ENCODE data around the gene GBP5.

GRCh38 chr1:89260566-89261255 lies 11.9 kb downstream of the GBP5 start:
- no peak for TF ChIP-seq TAF1 (IDR thresholded peaks at IDR 0.05; ENCODE audit: borderline replicate concordance, insufficient read depth, low read length)
- no peak for TF ChIP-seq POLR2AphosphoS5 (IDR thresholded peaks at IDR 0.05; ENCODE audit: low read depth, low read length)
- TF ChIP-seq REST (IDR thresholded peaks at IDR 0.05; ENCODE audit: insufficient read depth in 1 of 2, low read depth in 2 of 2, low read length in 2 of 2): no peak
- no peak for TF ChIP-seq SIN3A (IDR thresholded peaks at IDR 0.05; ENCODE audit: borderline replicate concordance, insufficient read depth, low read length)
